MG63 (cell line): Measurements from ENCODE around the gene CCM2. TPM values are rescaled to one million over a fixed set of nuclear protein-coding genes. Genes with fewer than 3 reads are reported as not detected.

Experiments used
- DNase-seq: peaks from one replicate; pipeline ENCODE4 v3.0.0-alpha.2; 2020
- H3K27me3 ChIP-seq: fragments of 250-450 bp; sonication (Bioruptor Pico); 2 replicates; pipeline ENCODE4 v1.5.1; 2020; ENCODE audit warnings: mild to moderate bottlenecking, moderate library complexity
- H3K36me3 ChIP-seq: fragments of 250-450 bp; sonication (Bioruptor Pico); 2 replicates; pipeline ENCODE4 v1.5.1; 2020; ENCODE audit warnings: mild to moderate bottlenecking, moderate library complexity
- H3K4me3 ChIP-seq: fragments of 250-450 bp; sonication (Bioruptor Pico); 2 replicates; pipeline ENCODE4 v1.5.1; 2020; ENCODE audit warnings: mild to moderate bottlenecking, moderate library complexity
- H3K9me3 ChIP-seq: fragments of 250-450 bp; sonication (Bioruptor Pico); 2 replicates; pipeline ENCODE4 v1.5.1; 2020; ENCODE audit warnings: mild to moderate bottlenecking, moderate library complexity
- total RNA-seq: library from RNA; depleted of rRNA; stranded (reverse); fragments of >200 nt; shearing (Covaris generic); gene quantifications from 2 replicates; pipeline ENCODE4 v1.2.3, GENCODE V29; 2014; ENCODE audit warnings: low replicate concordance

The CCM2 gene
- total RNA-seq, 1 experiment from 2014 or later, result 50.6 TPM

DNA sequence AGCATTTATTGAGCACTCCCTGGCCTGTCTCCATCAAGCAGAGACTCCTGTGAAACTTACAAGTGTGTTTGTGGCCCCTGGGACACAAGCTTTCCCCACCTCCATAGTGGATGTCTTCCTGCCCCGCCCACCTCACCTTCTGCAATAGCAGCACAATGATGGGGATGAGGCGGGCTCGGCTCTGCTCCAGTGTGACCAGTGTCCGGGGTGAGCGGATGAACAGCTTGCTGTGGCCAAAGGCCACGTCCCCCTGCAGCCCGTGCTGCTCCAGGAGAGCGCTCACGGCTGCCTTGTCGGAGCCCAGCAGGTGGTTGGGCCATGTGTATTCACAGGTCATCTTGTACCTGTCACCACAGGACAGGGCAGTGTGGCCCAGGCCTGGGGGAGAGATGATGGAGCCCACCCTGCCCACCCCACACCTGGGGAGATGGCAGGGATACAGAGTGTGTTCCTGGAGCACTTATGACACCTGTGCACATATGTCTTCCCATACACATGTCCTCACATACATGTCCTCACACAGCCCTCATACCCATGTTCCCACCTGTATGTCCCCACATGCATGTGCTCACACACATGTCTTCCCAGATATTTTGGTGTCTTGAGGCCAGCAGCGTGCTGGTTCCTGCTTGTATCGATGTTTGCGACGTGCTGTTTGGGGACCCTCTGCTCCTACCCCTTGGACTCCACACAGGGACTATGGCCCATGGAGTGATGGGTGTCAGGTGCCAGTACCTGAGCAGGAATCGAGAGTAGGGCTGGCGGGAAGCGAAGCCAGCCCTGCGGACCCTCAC is 33.9 kb upstream of the CCM2 start:
- no peaks in the 10 kb centered on the region for H3K9me3 ChIP-seq
- H3K4me3 ChIP-seq, result no peak overlapping the region
- DNase-seq, result no peak
- no peaks in the 10 kb centered on the region for H3K27me3 ChIP-seq
- no peaks in the 10 kb centered on the region for H3K36me3 ChIP-seq

DNA sequence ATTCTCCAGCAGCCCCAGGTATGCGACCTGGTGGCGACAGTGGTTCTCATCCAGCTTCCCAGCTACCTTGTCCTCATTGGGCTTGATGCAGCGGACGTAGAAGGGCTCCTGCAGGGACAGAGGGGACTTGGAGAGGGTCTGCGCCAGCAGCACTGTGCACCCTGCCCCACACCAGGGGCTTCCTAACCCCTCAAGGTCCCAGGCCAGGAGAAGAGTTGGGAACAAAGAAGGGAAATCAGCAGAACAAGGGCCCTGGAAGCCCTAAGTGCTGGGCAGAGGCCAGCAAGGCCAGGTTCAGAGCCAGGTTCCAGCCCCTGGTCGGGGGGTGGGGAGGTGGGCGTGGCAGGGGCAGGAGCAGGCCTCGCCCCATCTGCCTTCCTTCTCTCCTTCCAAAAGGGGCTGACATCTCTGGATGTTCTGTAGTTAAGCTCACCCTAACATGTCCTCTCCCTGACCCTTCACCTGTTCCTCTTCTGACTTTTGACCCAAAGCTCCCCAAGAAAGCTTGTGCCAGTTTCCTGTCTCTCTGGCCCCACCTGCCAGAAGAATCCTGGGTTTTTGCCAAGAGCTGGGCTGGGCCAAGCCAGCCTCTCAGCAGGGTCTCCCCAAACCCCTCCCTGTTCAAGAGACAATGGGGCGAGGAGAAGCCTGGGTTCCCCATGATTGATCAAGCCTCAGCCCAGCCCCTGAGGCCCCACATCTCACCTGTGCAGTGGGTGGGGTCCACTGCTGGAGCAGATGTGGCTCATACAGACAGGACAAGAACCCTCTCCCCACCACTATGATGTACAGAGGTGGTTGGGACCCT is 33.1 kb upstream of the CCM2 start:
- no peak overlapping the region for H3K4me3 ChIP-seq
- no peaks in the 10 kb centered on the region for H3K27me3 ChIP-seq
- H3K9me3 ChIP-seq, result no peaks in the 10 kb centered on the region
- no peak for DNase-seq
- H3K36me3 ChIP-seq, result no peaks in the 10 kb centered on the region

- Histone ChIP-seq H3K27me3 (no peaks in the 10 kb centered on the region), H3K4me3 (no peak overlapping the region), H3K9me3 (no peaks in the 10 kb centered on the region), H3K36me3 (no peaks in the 10 kb centered on the region)
- DNase-seq, result no peak
Measured at GRCh38 chr7:44967571-44968446, 32.2 kb upstream of the CCM2 start.

GRCh38 chr7:44969049-44969700 is 30.8 kb upstream of the CCM2 start:
- H3K36me3 ChIP-seq, result no peaks in the 10 kb centered on the region
- no peak for DNase-seq
- H3K27me3 ChIP-seq, result no peaks in the 10 kb centered on the region
- H3K9me3 ChIP-seq, result no peaks in the 10 kb centered on the region
- no peak overlapping the region for H3K4me3 ChIP-seq

DNA sequence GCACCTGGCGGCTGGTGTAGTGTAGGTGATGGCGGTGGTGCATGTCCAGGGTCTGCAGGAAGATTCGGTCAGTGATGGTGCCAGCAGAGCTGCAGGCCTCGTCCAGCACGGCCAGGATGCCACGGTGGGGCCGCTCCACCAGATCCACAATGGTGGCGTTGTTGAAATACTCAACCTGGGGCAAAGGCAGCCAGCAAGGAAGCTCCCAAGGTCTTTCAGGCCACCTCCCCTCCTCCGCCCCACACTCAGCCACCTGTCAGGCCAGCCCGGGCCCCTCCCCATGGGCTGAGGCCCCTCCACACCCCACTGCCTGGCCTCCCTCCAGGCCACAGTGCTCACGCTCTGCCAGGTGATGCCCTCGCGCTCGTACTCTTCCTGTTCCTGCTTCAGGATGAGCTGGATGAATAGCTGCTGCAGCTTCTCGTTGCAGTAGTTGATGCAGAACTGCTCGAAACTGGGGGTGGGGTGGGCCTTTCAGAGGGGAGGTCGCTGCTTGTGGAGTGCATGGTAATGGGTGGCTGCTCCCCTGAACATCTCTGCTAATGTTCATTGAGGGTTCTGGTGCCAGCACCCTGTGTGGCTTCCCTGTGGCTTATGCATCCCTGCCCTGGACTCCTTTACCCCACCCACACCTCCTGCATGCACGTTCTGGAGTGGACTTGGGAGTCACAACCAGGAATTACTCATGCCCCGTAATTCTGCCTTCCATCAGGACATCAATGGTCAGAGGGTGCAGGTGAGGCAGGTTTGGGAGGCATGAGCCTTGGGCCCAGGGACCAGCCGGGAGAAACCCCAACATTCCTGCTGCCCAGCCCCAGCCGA is 30.1 kb upstream of the CCM2 start:
- DNase-seq, result no peak
- no peak overlapping the region for H3K4me3 ChIP-seq
- H3K9me3 ChIP-seq, result no peaks in the 10 kb centered on the region
- no peaks in the 10 kb centered on the region for H3K27me3 ChIP-seq
- H3K36me3 ChIP-seq, result no peaks in the 10 kb centered on the region

GRCh38 chr7:44970523-44971051 is 29.4 kb upstream of the CCM2 start:
- H3K36me3 ChIP-seq, result no peaks in the 10 kb centered on the region
- H3K9me3 ChIP-seq, result no peaks in the 10 kb centered on the region
- no peak overlapping the region for H3K4me3 ChIP-seq
- no peaks in the 10 kb centered on the region for H3K27me3 ChIP-seq
- no peak for DNase-seq

DNA sequence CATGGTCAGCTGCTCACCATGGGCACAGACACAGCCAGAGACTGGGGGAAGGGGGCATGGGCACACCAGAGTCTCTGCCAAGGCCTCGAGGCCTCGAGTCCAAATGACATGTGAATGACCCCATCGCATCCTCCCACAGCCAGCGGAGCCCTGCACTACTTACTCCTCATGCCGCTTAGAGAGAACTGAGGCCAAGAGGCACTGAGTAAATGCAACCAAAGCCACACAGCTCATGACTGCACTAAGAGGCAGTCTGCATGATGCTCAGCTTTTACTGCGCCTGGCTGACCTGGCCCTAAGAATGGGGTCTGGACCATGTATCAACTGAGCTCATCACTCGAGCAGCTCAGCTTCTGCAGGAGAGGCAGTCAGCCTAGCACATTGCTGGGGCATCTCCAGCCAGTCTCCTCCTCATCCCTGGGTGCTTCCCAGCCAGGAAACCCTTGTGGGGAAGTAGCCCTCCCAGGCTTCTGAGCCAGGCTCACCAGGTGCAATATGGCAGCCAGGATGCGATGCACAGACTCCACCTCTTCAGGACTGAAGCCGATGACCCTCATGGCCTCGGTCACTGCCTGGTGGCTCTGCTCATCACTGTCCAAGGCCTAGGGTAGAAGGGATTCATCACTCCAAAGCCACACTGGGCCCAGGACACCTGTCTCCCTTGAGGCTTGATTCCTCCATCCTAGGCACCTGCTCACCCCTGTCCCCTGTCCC is 28.7 kb upstream of the CCM2 start:
- Histone ChIP-seq H3K9me3 (no peaks in the 10 kb centered on the region), H3K27me3 (no peaks in the 10 kb centered on the region), H3K36me3 (no peaks in the 10 kb centered on the region), H3K4me3 (no peak overlapping the region)
- no peak for DNase-seq

GRCh38 chr7:44971902-44972441 is 28.0 kb upstream of the CCM2 start:
- no peak for DNase-seq
- H3K27me3 ChIP-seq, result no peaks in the 10 kb centered on the region
- H3K36me3 ChIP-seq, result no peaks in the 10 kb centered on the region
- H3K4me3 ChIP-seq, result no peak overlapping the region
- H3K9me3 ChIP-seq, result no peaks in the 10 kb centered on the region

- H3K9me3 ChIP-seq, result no peaks in the 10 kb centered on the region
- H3K36me3 ChIP-seq, result no peaks in the 10 kb centered on the region
- no peaks in the 10 kb centered on the region for H3K27me3 ChIP-seq
- DNase-seq, result no peak
- no peak overlapping the region for H3K4me3 ChIP-seq
Measured at GRCh38 chr7:44972562-44972961, 27.4 kb upstream of the CCM2 start.

DNA sequence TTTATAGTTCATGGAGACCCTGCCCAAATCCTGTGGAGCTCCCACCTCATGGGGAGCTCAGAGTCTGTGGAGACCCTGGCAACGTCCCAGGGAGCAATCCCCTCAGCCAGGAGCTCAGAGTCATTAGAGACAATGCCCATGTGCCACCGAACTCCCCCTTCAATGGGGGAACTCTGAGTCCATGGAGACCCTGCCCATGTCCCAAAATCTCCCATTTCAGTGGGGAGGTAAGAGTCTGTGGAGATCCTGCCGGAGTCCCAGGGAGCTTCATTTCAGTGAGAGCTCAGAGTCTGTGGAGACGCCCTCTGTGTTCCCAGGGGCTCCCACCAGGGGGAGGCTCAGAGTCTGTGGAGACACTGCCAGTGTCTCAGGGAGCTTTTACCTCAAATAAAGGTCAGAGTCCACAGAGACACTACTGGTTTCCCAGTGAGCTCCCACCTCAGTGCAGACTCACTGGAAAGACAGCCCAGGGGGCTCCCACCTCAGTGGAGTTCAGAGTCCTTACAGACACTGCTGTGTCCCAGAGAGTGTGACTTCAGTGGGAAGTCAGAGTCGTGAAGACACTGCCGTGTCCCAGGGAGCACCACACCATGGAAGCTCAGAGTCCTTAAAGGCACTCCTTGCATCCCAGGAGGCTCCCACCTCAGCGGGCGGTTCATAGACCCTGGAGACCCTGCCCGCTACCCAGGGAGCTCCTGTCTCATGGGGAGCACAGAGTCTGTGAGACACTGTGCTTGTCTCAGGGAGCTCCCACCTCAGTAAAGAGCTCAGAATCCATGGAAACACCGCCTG is 26.2 kb upstream of the CCM2 start:
- Histone ChIP-seq H3K36me3 (no peaks in the 10 kb centered on the region), H3K4me3 (no peak overlapping the region), H3K27me3 (no peaks in the 10 kb centered on the region), H3K9me3 (no peaks in the 10 kb centered on the region)
- no peak for DNase-seq

DNA sequence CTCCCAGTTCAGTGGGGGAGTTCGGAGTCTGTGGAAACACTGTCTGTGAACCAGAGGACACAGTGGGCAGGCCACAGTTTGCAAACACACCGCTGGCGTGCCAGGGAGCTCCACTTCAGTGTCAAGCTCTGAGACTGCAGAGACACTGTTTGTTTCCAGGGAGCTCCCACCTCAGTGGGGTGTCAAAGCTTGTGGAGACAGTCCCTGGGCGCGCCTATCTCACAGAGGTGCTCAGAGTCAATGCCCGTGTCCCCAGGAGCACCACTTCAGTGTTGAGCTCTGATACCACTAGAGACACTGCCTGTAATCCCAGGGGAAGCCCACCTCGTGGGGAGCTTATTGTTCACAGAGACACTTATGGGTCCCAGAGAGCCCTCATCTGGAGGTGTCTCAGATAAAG is 25.5 kb upstream of the CCM2 start:
- Histone ChIP-seq H3K36me3 (no peaks in the 10 kb centered on the region), H3K27me3 (no peaks in the 10 kb centered on the region), H3K4me3 (no peak overlapping the region), H3K9me3 (no peaks in the 10 kb centered on the region)
- DNase-seq, result no peak

DNA sequence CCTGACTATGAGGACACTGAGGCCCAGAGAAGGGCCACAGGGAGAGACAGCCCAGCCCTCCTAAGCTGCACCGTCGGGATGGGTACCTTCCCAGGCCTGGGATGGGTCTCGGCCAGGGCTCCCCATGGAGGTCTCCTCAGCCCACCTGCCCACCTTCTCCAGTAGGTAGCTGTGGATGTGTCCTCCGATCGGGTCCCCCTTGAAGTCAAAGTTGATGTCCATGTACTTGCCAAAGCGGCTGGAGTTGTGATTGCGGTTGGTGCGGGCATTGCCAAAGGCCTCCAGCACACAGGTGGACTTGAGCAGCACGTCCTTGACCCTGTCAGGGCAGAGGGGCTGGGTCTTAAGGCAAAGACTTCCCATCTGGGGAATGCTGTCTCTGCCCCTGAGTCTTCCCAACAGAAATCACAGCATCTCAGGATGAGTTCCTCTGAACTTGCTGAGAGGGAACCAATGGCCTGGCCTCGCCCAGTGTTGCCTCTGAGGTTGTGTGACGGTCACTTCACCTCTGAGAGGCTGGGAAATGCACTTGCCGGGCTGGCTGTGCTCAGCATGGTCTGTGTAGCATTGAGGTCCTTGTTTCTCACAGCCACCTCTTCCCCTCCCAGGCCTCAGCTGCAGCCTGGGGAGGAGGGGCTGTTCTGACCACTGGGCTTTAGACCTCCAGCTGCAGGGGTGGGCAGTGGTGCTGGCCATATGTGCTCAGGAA is 24.5 kb upstream of the CCM2 start:
- DNase-seq, result no peak
- no peaks in the 10 kb centered on the region for H3K27me3 ChIP-seq
- H3K4me3 ChIP-seq, result no peak overlapping the region
- peaks cover under 1% of the 10 kb centered on the region; the same call in 1 of the 2 replicates for H3K36me3 ChIP-seq
- no peaks in the 10 kb centered on the region for H3K9me3 ChIP-seq

DNA sequence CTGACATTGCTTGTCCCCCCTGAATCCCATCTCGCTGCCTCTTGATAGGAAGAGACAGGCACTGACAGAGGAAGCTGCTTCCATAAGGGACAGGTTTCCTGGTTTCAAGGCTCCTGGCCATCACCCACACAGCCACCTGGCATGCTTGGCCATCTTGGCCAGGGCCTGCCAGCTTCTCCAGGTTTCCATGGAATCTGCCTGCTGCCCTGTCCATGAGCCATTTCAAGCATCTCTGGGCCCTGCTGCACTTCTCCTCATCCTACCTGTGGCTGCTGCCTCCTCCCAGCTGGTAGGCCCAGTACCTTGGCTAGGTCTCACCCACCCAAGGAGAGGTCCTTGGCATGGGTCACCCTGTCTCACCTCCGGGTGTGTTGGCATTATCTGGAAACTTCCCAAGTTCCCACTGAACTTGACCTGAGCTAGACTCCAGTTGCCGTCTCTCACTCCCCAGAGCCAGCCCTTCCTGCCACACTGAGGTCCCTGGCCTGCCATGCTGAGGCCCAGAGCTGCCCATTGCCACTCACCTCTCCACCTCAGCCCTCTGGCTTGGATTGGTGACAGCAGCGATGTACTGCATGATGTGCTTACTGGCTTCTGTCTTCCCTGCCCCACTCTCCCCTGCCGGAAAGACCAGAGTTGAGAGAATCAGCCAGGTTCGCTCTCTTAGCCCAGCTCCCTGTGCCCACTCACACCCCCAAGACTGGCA is 23.8 kb upstream of the CCM2 start:
- no peak for DNase-seq
- no peaks in the 10 kb centered on the region for H3K9me3 ChIP-seq
- peaks cover 6% of the 10 kb centered on the region for H3K36me3 ChIP-seq
- H3K27me3 ChIP-seq, result no peaks in the 10 kb centered on the region
- no peak overlapping the region for H3K4me3 ChIP-seq
